HCT116 (cell line): ENCODE measurements around the gene BCL2L11. TPM values are rescaled to one million over a fixed set of nuclear protein-coding genes. Genes with fewer than 3 reads are reported as not detected.

Experiments
- ATAC-seq: fragments of 200-7000 bp; cut with Tn5 transposase; 2 replicates; pipeline ENCODE4 v1.9.1; 2020; ENCODE audit warnings: mild to moderate bottlenecking, moderate library complexity
- BruUV-seq: library from RNA; stranded (reverse); fragments of 400-500 nt; replicated peaks from 2 replicates; lab custom pipeline; 2021; lab: Mats Ljungman, UMichigan
- CTCF ChIA-PET: fragments of 300-600 bp; sonication (Branson Sonifier 250); formaldehyde crosslinking; loops from one replicate; lab custom pipeline; 2021; ENCODE audit warnings: antibody characterized with exemption; lab: Charles Lee
- POLR2A ChIA-PET: fragments of 300-600, 350-600 bp; sonication (Branson Sonifier 250); formaldehyde crosslinking; loops from one replicate; lab custom pipeline; 2021; ENCODE audit warnings: antibody characterized with exemption; lab: Charles Lee
- RAD21 ChIA-PET, 2 experiments: fragments of 300-600 bp; sonication (Branson Sonifier 250); formaldehyde crosslinking; loops; one replicate each; lab custom pipeline; 2023; ENCODE audit warnings: low total read pairs in 2 of 2; ENCODE audit not compliant: uncharacterized antibody in 2 of 2, unreplicated experiment in 2 of 2, low non-redundant PET in 1 of 2; lab: Charles Lee
- DNase-seq: peaks from one replicate; pipeline ENCODE4 v3.0.0-alpha.2; 2010; ENCODE audit warnings: low read depth, low spot score
- H2AFZ ChIP-seq: fragments of 200-600 bp; shearing (Covaris generic), sonication (generic); 2 replicates; pipeline ENCODE4 v1.6.1; 2017; ENCODE audit warnings: low read depth, mixed run types, mixed read lengths, antibody characterized with exemption, low read length; ENCODE audit not compliant: poor library complexity, severe bottlenecking
- H3K27ac ChIP-seq: 2 replicates; pipeline ENCODE4 v1.5.1; 2012; ENCODE audit warnings: low read depth, low read length
- H3K27me3 ChIP-seq: fragments of 200-600 bp; sonication (generic); 2 replicates; pipeline ENCODE4 v1.6.1; 2016; ENCODE audit warnings: mixed run types, low read length, mixed read lengths; ENCODE audit not compliant: insufficient read depth
- H3K36me3 ChIP-seq, 2 experiments: fragments of 200-500 bp in 1 of 2; fragments of 200-600 bp in 1 of 2; sonication (Bioruptor generic) in 1 of 2; sonication (generic) in 1 of 2; 2 replicates each; pipeline versions ENCODE4 v1.5.1 to v1.6.1; 2014 to 2016; ENCODE audit warnings: low read length in 2 of 2, inconsistent platforms in 1 of 2, mixed read lengths in 1 of 2, mixed run types in 1 of 2; ENCODE audit not compliant: insufficient read depth in 2 of 2, control insufficient read depth in 1 of 2
- H3K4me1 ChIP-seq, 2 experiments: fragments of 200-600 bp in 1 of 2; sonication (generic) in 1 of 2; 2 replicates each; pipeline versions ENCODE4 v1.5.1 to v1.6.1; 2012 to 2017; ENCODE audit warnings: low read length in 2 of 2, inconsistent platforms in 1 of 2, mild to moderate bottlenecking in 1 of 2, mixed read lengths in 1 of 2, mixed run types in 1 of 2, moderate library complexity in 1 of 2; ENCODE audit not compliant: insufficient read depth in 2 of 2, control insufficient read depth in 1 of 2
- H3K4me2 ChIP-seq: fragments of 200-600 bp; sonication (generic); 2 replicates; pipeline ENCODE4 v1.6.1; 2017; ENCODE audit warnings: mixed run types, low read length, mixed read lengths
- H3K4me3 ChIP-seq, 2 experiments: fragments of 200-600 bp in 1 of 2; sonication (generic) in 1 of 2; replicated peaks in 1 of 2; 2 replicates each; pipeline ENCODE4 v1.5.1; 2011 to 2016; ENCODE audit warnings: low read length in 2 of 2, control low read depth in 1 of 2, low read depth in 1 of 2, mild to moderate bottlenecking in 1 of 2, mixed read lengths in 1 of 2, mixed run types in 1 of 2
- H3K79me2 ChIP-seq: fragments of 200-600 bp; sonication (generic); 2 replicates; pipeline ENCODE4 v1.6.1; 2017; ENCODE audit warnings: mild to moderate bottlenecking, mixed run types, low read length, moderate library complexity, mixed read lengths; ENCODE audit not compliant: insufficient read depth
- H3K9ac ChIP-seq: fragments of 200-600 bp; sonication (generic); 2 replicates; pipeline ENCODE4 v1.6.1; 2016; ENCODE audit warnings: low read length, mixed read lengths
- H3K9me2 ChIP-seq: fragments of 200-600 bp; sonication (generic), shearing (Covaris generic); 2 replicates; pipeline ENCODE4 v1.6.1; 2017; ENCODE audit warnings: mixed run types, mild to moderate bottlenecking, moderate library complexity; ENCODE audit not compliant: insufficient read depth
- H3K9me3 ChIP-seq, 2 experiments: fragments of 200-500 bp in 1 of 2; fragments of 200-600 bp in 1 of 2; sonication (Bioruptor generic) in 1 of 2; sonication (generic) in 1 of 2; 2 replicates each; pipeline ENCODE4 v1.6.1; 2014 to 2017; ENCODE audit warnings: low read length in 2 of 2, mixed read lengths in 2 of 2, inconsistent platforms in 1 of 2, low read depth in 1 of 2, mild to moderate bottlenecking in 1 of 2, mixed run types in 1 of 2, moderate library complexity in 1 of 2; ENCODE audit not compliant: control insufficient read depth in 1 of 2, insufficient read depth in 1 of 2
- H4K20me1 ChIP-seq: fragments of 200-600 bp; sonication (generic), shearing (Covaris generic); 2 replicates; pipeline ENCODE4 v1.6.1; 2017; ENCODE audit warnings: mixed run types, mild to moderate bottlenecking, moderate library complexity; ENCODE audit not compliant: insufficient read depth
- ATF3 ChIP-seq: IDR thresholded peaks from 2 replicates; pipeline ENCODE4 v1.6.1; 2012
- CBX3 ChIP-seq: IDR thresholded peaks from 2 replicates; pipeline ENCODE4 v1.6.1; 2012; ENCODE audit warnings: low read depth
- EGR1 ChIP-seq: IDR thresholded peaks from 2 replicates; pipeline ENCODE4 v1.6.1; 2012; ENCODE audit warnings: low read depth
- ELF1 ChIP-seq: IDR thresholded peaks from 2 replicates; pipeline ENCODE4 v1.6.1; 2012; ENCODE audit warnings: low read depth, borderline replicate concordance
- EZH2 ChIP-seq: fragments of 200-600 bp; sonication (generic); IDR thresholded peaks from 2 replicates; pipeline ENCODE4 v1.6.1; 2017; ENCODE audit warnings: antibody characterized with exemption, mixed run types
- EZH2phosphoT487 ChIP-seq: fragments of 200-600 bp; IDR thresholded peaks from 2 replicates; pipeline ENCODE4 v1.6.1; 2018; ENCODE audit warnings: antibody characterized with exemption, borderline replicate concordance
- FOSL1 ChIP-seq: IDR thresholded peaks from 2 replicates; pipeline ENCODE4 v1.6.1; 2012; ENCODE audit warnings: low read depth
- JUND ChIP-seq: IDR thresholded peaks from 2 replicates; pipeline ENCODE4 v1.6.1; 2012
- MAX ChIP-seq: IDR thresholded peaks from 2 replicates; pipeline ENCODE4 v1.6.1; 2012
- POLR2A ChIP-seq: IDR thresholded peaks from 2 replicates; pipeline ENCODE4 v1.7.0; 2011; ENCODE audit warnings: borderline replicate concordance; ENCODE audit not compliant: insufficient read depth, insufficient read length; ENCODE audit errors: extremely low read depth
- POLR2AphosphoS5 ChIP-seq: IDR thresholded peaks from 2 replicates; pipeline ENCODE4 v1.6.1; 2011; ENCODE audit warnings: mild to moderate bottlenecking, low read depth, low read length, moderate library complexity
- RAD21 ChIP-seq: IDR thresholded peaks from 2 replicates; pipeline ENCODE4 v1.6.1; 2012; ENCODE audit warnings: low read depth, mild to moderate bottlenecking
- REST ChIP-seq: IDR thresholded peaks from 2 replicates; pipeline ENCODE4 v1.6.1; 2012; ENCODE audit warnings: low read depth
- SIN3A ChIP-seq: IDR thresholded peaks from 2 replicates; pipeline ENCODE4 v1.6.1; 2012; ENCODE audit warnings: low read depth
- SP1 ChIP-seq: IDR thresholded peaks from 2 replicates; pipeline ENCODE4 v1.6.1; 2012; ENCODE audit warnings: low read depth
- SRF ChIP-seq: IDR thresholded peaks from 2 replicates; pipeline ENCODE4 v1.6.1; 2012; ENCODE audit warnings: low read depth
- TCF7L2 ChIP-seq: IDR thresholded peaks from 2 replicates; pipeline ENCODE4 v1.7.0; 2011; ENCODE audit warnings: borderline replicate concordance, inconsistent platforms; ENCODE audit not compliant: insufficient read depth, insufficient read length; ENCODE audit errors: extremely low read depth
- YY1 ChIP-seq: IDR thresholded peaks from 2 replicates; pipeline ENCODE4 v1.6.1; 2011; ENCODE audit warnings: low read length, low read depth, moderate library complexity, mild to moderate bottlenecking; ENCODE audit not compliant: insufficient replicate concordance; ENCODE audit errors: extremely low read depth
- ZFX ChIP-seq: fragments of 450-650 bp; IDR thresholded peaks from 2 replicates; pipeline ENCODE4 v1.6.1; 2017
- ZNF274 ChIP-seq: fragments of 200-500 bp; sonication (Bioruptor generic); IDR thresholded peaks from 2 replicates; pipeline ENCODE4 v1.6.1; 2014; ENCODE audit warnings: mild to moderate bottlenecking, low read depth, low read length, inconsistent platforms
- intact Hi-C: fragments of 100-400 bp; cut with micrococcal nuclease; formaldehyde crosslinking; loops from 2 replicates; pipeline ENCODE4 v1.10.0; 2022
- total RNA-seq: library from RNA; stranded (reverse); gene quantifications from one replicate; pipeline ENCODE4 v1.2.1, GENCODE V29; 2021; ENCODE audit not compliant: unreplicated experiment

The BCL2L11 gene
- total RNA-seq, 1 experiment from 2014 or later = 17.8 TPM

- Histone ChIP-seq H3K4me1 (no peaks in the 10 kb centered on the region), H2AFZ (no peak overlapping the region), H3K4me2 (no peak overlapping the region), H3K36me3 (no peaks in the 10 kb centered on the region), H3K79me2 (no peaks in the 10 kb centered on the region), H3K27ac (no peak overlapping the region), H3K4me3 (no peak overlapping the region), H4K20me1 (no peaks in the 10 kb centered on the region), H3K27me3 (no peaks in the 10 kb centered on the region), H3K9me3 (no peaks in the 10 kb centered on the region), H3K9ac (no peak overlapping the region), H3K9me2 (no peaks in the 10 kb centered on the region)
- DNase-seq (no peak), ATAC-seq (no peak)
- ChIA-PET RAD21 (no interaction called here), CTCF (no interaction called here), POLR2A (no interaction called here)
- TF ChIP-seq POLR2A (no peak), SRF (no peak), ZNF274 (no peak), ELF1 (no peak), FOSL1 (no peak), TCF7L2 (no peak), EZH2phosphoT487 (no peak), SP1 (no peak), REST (no peak), ZFX (no peak), EGR1 (no peak), JUND (no peak), MAX (no peak), SIN3A (no peak), ATF3 (no peak), EZH2 (no peak), YY1 (no peak), POLR2AphosphoS5 (no peak), RAD21 (no peak), CBX3 (no peak)
- BruUV-seq = no TSS peak
- intact Hi-C loops = no loop called here
These were observed 87.1 kb downstream of the BCL2L11 start for GRCh38 chr2:111207851-111208250.
